CD4-positive, alpha-beta T cell treated with Interleukin-6 for 4 hours (primary cell): ENCODE measurements around the gene WNT7B.

ENCODE experiments used
- DNase-seq: peaks from one replicate; pipeline ENCODE4 v3.0.0-alpha.2; 2020; ENCODE audit warnings: mixed read lengths

WNT7B gene

DNA sequence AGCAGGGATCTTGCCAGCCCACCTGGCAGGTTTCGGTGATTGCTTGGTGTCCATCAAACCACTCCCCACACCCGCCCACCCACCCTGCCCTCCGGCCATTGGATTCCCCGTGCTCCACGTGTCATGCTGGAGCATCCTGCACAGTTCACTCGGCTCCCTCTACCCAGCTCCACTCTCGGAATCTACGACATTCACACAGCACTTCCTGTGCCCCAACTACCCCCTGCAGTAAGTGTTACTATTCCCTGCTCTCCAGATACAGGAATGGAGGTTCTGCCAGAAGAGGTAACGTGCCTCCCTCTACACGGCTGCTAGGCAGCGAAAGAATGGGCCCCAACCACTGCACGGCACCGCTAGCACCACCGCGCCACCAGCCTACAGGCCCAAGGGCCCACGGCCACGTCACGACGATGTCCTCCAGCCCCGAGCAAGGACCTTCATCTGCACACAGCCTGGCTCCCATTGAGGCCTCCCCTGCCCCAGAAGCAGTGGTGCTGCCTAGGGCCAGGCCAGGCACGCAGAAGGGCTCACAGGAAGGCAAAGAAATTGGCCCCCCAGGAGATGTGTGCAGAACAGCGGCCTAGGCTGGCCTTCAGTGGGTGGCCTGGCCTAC is 27.6 kb downstream of the WNT7B start:
- DNase-seq: no peak

GRCh38 chr22:45948081-45948648 is 28.8 kb downstream of the WNT7B start:
- no peak for DNase-seq

DNA sequence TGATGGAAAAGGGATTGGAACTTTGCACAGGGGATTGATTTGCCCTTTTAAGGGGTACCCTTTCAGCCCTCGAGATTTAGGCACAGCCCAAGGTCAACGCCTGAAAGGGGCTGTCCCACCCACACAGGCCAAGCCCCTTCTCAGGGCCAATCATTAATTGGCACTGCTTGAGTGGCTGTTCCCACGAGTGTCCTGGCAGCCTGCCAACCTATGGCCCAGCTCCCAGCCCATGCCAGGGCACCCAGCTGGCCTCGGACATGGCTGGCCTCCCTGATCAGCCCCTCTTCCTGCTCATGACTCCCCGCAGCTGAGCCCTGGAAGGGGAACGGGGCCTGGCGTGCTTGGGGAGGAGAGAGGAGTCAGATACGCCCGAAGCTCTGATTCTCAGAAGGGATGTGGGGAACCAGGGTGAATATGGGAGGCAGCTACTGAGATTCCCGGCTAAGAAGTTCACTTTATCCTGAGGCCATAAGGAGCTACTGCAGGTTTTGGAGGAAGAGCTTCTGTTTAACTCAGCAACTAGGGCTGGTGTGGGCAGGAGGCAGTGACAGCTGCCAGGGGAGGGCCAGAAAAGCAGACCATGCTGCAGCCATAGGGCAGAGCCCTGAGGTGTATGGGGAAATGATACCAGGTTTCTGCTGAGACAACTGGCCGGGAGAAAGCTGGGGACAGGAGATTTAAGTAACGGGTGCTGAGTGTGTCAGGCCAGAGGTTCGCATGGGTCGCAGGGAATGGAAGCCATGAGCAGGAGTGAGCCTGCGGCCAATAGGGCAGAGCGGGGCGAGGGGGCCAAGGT is 30.0 kb downstream of the WNT7B start:
- no peak for DNase-seq

DNA sequence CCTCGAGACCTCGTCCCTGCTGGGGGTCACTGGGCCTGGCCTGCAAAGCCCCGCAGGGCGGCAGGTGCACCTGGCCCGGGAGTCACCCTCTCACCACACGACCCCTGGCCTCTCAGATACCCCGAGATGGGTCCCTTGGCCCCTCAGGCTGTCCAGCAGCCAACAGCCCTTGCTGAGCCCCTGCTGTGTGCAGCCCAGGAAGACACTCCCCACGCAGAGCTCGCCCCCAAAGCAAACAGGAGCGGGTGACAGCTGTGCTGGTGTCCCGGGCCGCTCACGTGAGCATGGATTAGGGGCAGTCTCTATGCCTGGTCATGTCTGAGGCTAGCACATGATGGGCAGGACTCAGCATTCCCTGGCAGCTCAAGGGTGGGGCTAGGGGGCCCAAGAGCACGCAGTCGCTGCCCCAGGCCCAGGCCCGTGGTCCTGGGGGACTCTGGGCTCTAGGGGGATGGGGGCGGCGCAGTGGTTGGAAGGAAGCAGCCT is 31.3 kb downstream of the WNT7B start:
- no peak for DNase-seq

- DNase-seq: no peak
Observed at GRCh38 chr22:45942787-45943493, 34.0 kb downstream of the WNT7B start.

DNA sequence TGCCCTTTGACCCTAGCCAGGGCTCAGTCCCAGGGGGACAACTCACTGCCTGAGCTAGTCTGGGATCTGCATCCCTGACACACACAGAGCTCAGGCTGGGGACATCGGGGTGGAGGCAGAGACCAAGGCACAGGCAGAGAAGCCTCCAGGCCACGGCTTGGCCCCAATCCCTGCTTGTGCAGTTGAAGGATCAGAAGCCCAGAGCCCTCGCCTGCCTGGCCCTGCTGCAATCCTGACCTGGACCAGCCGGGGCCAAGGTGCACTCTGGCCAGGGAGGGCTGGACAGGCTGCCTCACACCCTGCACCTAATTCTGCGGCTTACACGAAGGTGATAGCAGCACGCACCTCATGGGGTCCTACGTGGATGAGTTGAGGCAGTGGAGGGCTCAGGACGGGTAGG is 34.6 kb downstream of the WNT7B start:
- DNase-seq: no peak

GRCh38 chr22:45938913-45939312 is 38.0 kb downstream of the WNT7B start:
- DNase-seq: no peak

- no peak for DNase-seq
Observed at GRCh38 chr22:45937960-45938359, 39.0 kb downstream of the WNT7B start.

- DNase-seq: no peak
Observed at GRCh38 chr22:45935573-45935972, 41.4 kb downstream of the WNT7B start.

GRCh38 chr22:45934659-45935341 is 42.2 kb downstream of the WNT7B start:
- no peak for DNase-seq

DNA sequence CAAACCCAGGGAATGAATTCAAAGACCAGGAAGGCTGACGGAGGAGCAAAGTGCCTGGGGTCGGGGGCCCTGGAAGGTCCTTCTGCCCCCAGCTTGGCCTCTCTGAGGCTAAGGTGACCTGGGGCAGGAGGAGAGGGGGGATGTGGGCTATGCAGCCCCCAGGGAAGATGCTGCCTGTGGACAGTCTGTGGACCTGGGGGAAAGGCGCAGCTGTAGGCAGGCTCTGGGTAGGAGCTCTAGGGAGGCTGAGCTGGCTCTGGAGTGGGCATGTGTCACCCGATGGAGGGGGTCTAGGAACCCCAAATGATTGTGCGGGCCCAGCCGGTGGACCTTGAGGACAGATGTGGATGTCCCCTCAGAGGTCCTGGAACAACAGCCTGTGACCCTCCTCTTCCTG is 42.8 kb downstream of the WNT7B start:
- no peak for DNase-seq

GRCh38 chr22:45933506-45934167 is 43.3 kb downstream of the WNT7B start:
- no peak for DNase-seq

GRCh38 chr22:45932071-45932470 is 44.9 kb downstream of the WNT7B start:
- DNase-seq: no peak

- no peak for DNase-seq
Observed at GRCh38 chr22:45931042-45931441, 45.9 kb downstream of the WNT7B start.

- DNase-seq: no peak
Observed at GRCh38 chr22:45930324-45930723, 46.6 kb downstream of the WNT7B start.

DNA sequence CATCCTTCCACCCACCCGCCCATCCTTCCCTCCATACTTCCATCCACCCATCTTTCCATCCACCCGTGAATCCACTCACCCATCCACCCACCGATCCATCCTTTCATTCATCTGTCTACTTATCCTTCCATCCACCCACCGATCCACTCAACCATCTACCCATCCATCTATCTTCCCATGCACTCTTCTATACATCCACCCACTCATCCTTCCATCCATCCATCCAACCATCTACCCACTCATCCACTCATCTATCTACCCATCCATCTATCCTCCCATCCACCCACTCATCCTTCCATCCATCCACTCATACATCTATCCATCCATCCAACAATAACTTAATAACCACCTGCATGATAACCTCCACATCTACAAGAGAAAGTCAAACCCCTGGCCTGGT is 47.3 kb downstream of the WNT7B start:
- DNase-seq: no peak

GRCh38 chr22:45928726-45929368 is 48.1 kb downstream of the WNT7B start:
- no peak for DNase-seq

GRCh38 chr22:45927059-45927458 is 49.9 kb downstream of the WNT7B start:
- DNase-seq: no peak

DNA sequence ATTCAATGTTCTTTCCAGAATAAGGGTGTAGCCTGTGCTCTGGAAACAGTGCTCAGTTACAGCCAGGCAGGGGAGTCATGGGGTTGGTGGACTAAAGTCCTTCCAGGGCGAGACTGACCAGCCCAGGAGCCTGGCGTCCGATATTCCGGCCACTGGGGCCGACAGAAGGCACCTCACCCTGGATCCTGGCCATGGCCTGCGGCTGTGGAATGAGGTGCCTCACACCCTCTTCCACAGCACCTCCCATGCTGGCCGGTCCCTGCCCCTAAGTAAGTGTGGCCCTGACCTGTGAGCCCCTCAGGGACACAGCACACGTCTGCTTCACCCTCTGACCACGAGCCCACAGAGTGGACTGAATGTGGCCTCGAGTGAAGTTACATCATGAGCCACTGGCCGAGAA is 50.5 kb downstream of the WNT7B start:
- DNase-seq: no peak

DNA sequence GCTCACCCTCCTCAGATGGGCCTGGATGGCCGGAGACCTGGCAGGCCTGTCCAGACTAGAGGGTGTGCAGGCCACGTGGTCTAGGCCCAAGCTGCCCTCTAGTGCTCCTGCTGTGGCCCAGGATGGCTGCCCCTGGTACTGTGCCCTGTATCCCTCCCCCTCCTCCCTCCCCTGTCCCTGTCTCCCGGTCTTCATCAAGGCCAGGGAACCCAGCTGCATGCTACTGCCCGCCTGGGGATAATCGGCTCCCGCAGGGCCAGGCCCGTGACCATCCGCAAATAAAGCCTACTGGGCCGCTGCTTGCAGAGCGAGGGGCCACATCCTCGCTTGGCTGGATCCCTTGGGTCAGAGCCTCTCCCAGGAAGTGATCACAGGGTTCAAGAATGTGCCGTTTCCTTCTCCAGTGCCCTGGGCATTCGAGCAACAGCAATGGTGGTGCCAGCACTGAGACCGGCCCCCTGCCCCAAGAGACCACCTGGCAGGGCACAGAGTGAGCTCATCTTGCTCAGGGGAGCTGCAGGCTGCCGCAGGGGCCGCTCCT is 51.1 kb downstream of the WNT7B start:
- DNase-seq: no peak

DNA sequence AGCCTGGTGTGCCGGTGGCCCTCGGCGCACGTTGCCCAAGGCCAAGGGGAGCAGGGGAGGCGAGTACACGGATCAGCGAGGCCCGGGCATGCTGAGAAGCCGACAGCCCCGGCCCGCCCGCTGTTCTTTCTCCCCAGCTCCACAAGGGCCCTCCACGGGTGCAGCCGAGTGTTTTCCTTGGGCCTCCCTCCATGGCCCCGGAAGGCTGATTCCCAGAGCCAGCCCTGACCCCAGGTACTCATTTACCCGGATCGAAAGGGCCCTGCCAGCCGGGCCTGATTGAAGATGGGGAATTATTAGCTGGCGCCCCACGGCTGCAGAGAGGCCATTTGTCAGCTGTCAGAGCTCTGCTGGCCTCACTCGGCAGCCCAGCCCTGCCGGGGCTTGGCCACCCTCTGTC is 53.1 kb downstream of the WNT7B start:
- DNase-seq: no peak

GRCh38 chr22:45923212-45923611 is 53.8 kb downstream of the WNT7B start:
- DNase-seq: no peak
